ENCODE results near the gene PAK1.

Gene PAK1

DNA sequence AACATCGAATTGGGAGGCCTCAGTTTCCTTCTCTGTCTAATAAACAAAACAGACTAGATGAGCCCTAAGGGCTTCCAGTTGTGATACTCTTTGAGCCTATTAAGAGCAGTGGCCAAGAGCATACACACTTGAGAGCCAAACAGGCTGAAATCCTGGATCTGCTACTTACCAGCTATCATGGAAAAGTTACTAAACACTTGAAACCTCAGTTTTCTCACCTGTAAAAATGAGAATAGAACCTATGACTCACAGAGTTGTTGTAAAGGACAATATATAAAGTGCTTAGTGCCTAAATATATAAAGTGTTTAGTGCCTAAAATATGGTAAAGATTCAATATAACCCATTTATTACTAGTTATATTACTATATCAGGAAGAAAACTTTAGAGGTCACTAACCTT, 148.7 kb downstream of the PAK1 start:
- H3K27me3 Mint-ChIP-seq (ENCODE audit: low read depth, poor library complexity), result no peaks in the 10 kb centered on the region
- H3K36me3 Mint-ChIP-seq (ENCODE audit: low read depth), result peaks cover 33% of the 10 kb centered on the region
- DNase-seq, result no peak

DNA sequence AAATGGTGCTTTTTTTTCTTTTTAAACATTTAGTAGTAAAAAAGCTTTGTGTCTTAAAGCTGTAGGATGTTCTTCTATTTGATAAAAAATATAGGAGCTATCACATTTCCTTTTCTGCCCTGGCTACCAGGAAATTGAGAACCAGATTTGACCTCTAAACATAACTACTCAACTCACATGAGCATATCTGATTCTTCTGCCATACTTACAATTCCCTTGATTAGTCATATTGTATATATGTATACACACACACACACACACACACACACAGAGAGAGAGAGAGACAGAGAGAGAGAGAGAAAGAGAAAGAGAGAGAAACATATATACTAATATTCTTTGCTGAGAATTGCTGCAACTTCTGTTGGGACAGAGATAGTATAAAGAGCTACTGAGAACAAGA, 149.4 kb downstream of the PAK1 start:
- Mint-ChIP-seq H3K27ac (no peak overlapping the region), H3K36me3 (ENCODE audit: low read depth) (peaks cover 35% of the 10 kb centered on the region), H3K4me1 (no peaks in the 10 kb centered on the region), H3K4me3 (no peak overlapping the region), H3K9me3 (peaks cover 26% of the 10 kb centered on the region), H3K27me3 (ENCODE audit: low read depth, poor library complexity) (no peaks in the 10 kb centered on the region)
- TF ChIP-seq, protein P1, sequence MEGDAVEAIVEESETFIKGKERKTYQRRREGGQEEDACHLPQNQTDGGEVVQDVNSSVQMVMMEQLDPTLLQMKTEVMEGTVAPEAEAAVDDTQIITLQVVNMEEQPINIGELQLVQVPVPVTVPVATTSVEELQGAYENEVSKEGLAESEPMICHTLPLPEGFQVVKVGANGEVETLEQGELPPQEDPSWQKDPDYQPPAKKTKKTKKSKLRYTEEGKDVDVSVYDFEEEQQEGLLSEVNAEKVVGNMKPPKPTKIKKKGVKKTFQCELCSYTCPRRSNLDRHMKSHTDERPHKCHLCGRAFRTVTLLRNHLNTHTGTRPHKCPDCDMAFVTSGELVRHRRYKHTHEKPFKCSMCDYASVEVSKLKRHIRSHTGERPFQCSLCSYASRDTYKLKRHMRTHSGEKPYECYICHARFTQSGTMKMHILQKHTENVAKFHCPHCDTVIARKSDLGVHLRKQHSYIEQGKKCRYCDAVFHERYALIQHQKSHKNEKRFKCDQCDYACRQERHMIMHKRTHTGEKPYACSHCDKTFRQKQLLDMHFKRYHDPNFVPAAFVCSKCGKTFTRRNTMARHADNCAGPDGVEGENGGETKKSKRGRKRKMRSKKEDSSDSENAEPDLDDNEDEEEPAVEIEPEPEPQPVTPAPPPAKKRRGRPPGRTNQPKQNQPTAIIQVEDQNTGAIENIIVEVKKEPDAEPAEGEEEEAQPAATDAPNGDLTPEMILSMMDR (IDR thresholded peaks at IDR 0.05), result no peak
- no peak for DNase-seq

More for the DNA sequence above, 148.7 kb downstream of the PAK1 start:
- H3K4me1 Mint-ChIP-seq, result no peaks in the 10 kb centered on the region
- TF ChIP-seq, protein P1 (IDR thresholded peaks at IDR 0.05), result no peak
- H3K9me3 Mint-ChIP-seq, result peaks cover 28% of the 10 kb centered on the region
- no peak overlapping the region for H3K27ac Mint-ChIP-seq
- H3K4me3 Mint-ChIP-seq, result no peak overlapping the region

DNA sequence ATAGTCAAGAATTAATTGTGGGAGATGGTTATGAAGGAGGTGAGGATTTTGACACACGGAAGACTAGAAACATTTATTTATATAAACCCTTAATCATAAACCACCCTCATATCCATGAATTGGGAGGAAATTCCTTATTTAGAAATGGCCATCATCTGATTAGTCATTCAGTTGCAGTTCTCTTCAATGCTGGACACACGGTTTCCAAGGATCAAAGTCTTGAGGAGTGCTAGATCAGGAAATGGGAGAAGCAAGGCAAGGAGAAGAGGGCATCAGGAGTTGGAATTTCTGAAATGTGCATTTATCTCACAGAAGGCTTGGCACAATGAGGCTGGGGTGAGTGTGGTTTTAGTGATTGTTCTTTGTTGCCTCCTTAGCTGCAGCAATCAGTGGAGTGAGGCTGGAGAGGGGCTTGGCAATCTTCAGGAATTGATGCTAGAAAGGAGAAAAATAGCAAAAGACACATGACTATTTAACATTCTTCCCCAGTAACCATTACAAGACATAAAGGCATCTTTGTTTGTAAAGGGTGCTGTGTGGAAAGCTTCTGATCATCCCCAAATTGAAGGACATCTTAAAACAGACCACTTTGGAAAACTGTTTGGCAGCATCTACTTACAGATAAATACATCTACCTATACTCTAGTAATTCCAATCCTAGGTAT, 150.8 kb downstream of the PAK1 start:
- Mint-ChIP-seq H3K4me1 (no peaks in the 10 kb centered on the region), H3K27ac (peak overlapping the region; percentile 71), H3K4me3 (no peak overlapping the region), H3K9me3 (peaks cover 15% of the 10 kb centered on the region), H3K27me3 (ENCODE audit: low read depth, poor library complexity) (no peaks in the 10 kb centered on the region), H3K36me3 (ENCODE audit: low read depth) (peaks cover 38% of the 10 kb centered on the region)
- TF ChIP-seq, protein P1 (IDR thresholded peaks at IDR 0.05), result no peak
- DNase-seq, result no peak

DNA sequence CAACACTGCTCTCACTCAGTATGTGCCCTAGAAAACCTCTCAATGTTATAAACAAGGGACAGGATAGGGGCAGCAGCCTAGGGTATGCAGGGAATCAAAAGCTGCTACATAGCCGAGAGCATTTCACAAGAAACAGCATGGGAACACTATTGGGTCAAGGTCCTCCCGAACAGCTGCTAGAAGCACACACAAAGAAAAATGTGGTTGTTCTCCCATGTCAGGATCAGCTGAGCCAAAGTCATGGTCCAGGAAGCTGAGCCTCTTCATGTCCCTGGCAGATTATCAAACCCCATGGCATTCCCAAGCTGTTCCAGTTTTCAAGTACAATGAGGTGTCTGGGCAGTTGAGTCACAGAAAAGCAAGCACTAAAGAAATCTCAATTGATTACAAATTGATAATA, 151.4 kb downstream of the PAK1 start:
- H3K4me3 Mint-ChIP-seq, result no peak overlapping the region
- no peaks in the 10 kb centered on the region for H3K27me3 Mint-ChIP-seq (ENCODE audit: low read depth, poor library complexity)
- DNase-seq, result no peak
- peaks cover 38% of the 10 kb centered on the region for H3K36me3 Mint-ChIP-seq (ENCODE audit: low read depth)
- TF ChIP-seq, protein P1 (IDR thresholded peaks at IDR 0.05), result no peak
- H3K27ac Mint-ChIP-seq, result no peak overlapping the region
- H3K9me3 Mint-ChIP-seq, result peaks cover 9% of the 10 kb centered on the region
- no peaks in the 10 kb centered on the region for H3K4me1 Mint-ChIP-seq

DNA sequence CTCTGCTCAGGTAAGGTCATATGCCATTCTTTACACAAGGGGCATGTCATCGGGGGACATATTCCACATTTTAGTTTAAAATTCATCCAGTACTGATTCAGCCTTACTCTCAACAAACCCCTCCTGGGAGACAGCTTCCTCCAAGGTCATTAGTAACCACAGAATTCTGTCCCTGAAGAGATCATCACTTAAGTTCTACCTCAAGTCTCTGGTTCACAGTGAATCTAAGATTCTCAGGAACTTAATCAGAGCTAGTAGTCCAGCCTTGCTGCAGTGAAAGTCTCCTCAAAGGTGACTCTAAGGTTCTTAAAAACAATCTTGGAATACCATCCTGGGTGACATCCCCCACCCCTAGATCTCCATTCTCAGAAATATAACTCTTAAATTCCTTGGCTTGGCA, 153.5 kb downstream of the PAK1 start:
- H3K9me3 Mint-ChIP-seq, result peaks cover 4% of the 10 kb centered on the region
- TF ChIP-seq, protein P1 (IDR thresholded peaks at IDR 0.05), result no peak
- DNase-seq, result no peak
- H3K27ac Mint-ChIP-seq, result peak overlapping the region; percentile 42
- H3K36me3 Mint-ChIP-seq (ENCODE audit: low read depth), result peaks cover 28% of the 10 kb centered on the region
- H3K4me3 Mint-ChIP-seq, result no peak overlapping the region
- peaks cover 12% of the 10 kb centered on the region for H3K4me1 Mint-ChIP-seq
- no peaks in the 10 kb centered on the region for H3K27me3 Mint-ChIP-seq (ENCODE audit: low read depth, poor library complexity)

DNA sequence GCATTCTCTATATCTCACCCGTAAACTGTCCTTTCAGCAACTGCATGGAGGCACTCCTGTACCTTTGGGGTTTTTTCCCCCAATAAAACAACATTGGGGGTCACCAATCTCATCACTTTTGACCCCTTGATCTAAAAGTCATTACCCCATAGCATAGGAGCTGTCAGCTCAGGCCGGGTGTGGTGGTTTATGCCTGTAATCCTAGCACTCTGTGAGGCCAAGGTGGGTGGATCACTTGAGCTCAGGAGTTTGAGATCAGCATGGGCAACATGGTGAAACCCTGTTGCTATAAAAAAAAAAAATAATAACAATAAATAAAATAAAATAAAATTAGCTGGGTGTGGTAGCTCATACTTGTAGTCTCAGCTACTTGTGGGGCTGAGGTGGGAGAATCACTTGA, 155.3 kb downstream of the PAK1 start:
- DNase-seq, result no peak
- Mint-ChIP-seq H3K36me3 (ENCODE audit: low read depth) (peaks cover 28% of the 10 kb centered on the region), H3K27me3 (ENCODE audit: low read depth, poor library complexity) (no peaks in the 10 kb centered on the region), H3K27ac (no peak overlapping the region), H3K4me3 (no peak overlapping the region), H3K9me3 (peaks cover 4% of the 10 kb centered on the region), H3K4me1 (peaks cover 12% of the 10 kb centered on the region)
- TF ChIP-seq, protein P1 (IDR thresholded peaks at IDR 0.05), result no peak
